A172 (cell line): ENCODE data around the gene ENKD1. TPM values are rescaled to one million over a fixed set of nuclear protein-coding genes. Genes with fewer than 3 reads are reported as not detected.
"Not testable (repeated sequence)": the region's sequence is repeated elsewhere in the genome, so short reads cannot be mapped to it uniquely, and the experiment has no call there.

Source experiments
- DNase-seq: peaks from one replicate; pipeline ENCODE4 v3.0.0-alpha.2; 2015; ENCODE audit warnings: low spot score
- total RNA-seq: library from RNA; depleted of rRNA; stranded (reverse); fragments of >200 nt; shearing (Covaris generic); gene quantifications from 2 replicates; pipeline ENCODE4 v1.2.3, GENCODE V29; 2014; rRNA removed

Gene ENKD1, protein sequence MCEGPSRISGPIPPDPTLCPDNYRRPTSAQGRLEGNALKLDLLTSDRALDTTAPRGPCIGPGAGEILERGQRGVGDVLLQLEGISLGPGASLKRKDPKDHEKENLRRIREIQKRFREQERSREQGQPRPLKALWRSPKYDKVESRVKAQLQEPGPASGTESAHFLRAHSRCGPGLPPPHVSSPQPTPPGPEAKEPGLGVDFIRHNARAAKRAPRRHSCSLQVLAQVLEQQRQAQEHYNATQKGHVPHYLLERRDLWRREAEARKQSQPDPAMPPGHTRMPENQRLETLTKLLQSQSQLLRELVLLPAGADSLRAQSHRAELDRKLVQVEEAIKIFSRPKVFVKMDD
- 1.7 TPM in 1 of 2 replicates, not detected in the other for total RNA-seq

DNA sequence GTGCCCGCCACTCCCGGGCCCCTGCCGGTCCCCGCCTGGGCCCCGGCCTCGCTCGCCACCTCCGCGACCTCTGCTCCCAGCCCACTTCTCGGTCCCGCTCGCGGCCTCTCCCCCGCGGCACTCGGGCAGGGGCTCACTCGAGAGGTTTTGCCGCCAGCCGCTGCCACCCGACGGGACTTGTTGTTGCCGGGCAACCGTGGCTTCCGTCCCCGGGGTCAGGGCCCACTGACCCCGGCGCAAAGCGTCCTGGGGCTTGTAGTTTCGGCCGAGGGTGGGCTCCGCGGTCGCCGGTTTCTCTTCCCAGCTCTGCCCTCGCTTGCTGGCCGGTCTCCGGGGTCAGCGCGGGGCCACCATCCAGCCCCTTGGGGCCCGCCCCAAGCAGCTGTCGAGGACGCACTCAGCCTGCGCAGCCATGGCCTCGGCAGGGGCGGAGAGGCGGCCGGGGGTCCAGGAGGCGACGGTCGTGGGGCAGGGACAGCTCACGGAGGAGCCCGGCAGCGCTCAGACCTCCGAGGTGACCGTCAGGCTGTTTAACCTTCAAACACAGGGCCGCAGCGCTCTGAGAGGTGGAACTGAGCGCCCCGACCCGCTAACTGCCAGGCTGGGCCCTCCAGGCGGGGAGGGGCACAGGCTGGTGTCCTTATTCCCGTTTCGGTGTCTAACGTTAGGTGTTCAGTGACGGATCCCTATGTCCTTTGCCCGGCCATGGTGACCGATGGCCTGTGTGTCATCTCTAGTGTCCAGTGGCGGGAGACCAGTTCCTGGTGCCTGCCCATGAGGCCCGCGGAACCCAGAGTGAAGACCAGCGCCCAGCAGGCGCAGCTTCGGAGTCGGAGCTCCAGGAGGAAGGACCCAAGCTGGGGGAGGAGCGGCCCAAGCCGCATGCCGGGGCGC, at the start of gene ENKD1, which contains the start of gene C16orf86:
ENKD1 (minus strand) TSS at position 192 of the 894 bp plus-strand sequence. CDS start 308 bp downstream, outside the sequence.
C16orf86 (plus strand) TSS at position 256 of the 894 bp plus-strand sequence; CDS start at position 413, 157 bp downstream.
- DNase-seq, result no peak

DNA sequence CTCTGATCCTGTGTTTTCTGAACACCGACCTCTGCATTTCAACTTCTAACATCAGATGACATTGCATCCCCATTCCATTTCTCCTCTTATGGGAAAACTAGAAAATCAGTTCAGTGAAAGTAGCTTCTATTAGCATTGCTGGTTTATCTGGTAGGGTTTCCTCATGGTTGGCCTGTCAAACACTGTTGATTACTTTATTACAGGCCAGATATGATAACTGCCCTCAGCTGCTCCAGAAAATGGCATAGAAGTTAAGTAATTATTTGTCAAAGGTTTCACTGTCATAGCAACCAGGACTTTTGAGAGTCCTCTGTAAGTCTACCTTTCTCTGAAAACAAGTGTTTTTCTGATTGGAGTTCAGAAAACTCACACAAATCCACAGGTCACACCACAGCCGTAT, 49.5 kb upstream of the ENKD1 start:
- no peak for DNase-seq

DNA sequence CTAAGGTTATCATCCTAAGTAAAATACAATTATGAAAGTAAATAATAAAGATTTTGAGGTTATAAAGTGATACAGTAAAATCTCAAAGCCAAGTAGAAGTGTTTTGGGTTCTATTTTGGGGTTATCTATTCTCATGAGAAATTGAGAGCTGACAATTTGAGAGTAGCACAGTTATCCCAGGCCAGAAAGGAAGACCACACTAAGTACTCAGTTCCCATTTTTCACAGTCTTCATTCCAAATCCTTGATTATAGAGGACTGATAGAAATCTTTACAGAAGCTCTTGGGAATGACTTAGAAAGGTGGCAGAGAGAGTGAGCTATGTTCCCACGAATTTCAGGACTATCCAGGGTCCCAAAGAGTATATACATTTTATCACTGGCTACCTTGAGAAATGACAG, 48.0 kb upstream of the ENKD1 start:
- no peak for DNase-seq

DNA sequence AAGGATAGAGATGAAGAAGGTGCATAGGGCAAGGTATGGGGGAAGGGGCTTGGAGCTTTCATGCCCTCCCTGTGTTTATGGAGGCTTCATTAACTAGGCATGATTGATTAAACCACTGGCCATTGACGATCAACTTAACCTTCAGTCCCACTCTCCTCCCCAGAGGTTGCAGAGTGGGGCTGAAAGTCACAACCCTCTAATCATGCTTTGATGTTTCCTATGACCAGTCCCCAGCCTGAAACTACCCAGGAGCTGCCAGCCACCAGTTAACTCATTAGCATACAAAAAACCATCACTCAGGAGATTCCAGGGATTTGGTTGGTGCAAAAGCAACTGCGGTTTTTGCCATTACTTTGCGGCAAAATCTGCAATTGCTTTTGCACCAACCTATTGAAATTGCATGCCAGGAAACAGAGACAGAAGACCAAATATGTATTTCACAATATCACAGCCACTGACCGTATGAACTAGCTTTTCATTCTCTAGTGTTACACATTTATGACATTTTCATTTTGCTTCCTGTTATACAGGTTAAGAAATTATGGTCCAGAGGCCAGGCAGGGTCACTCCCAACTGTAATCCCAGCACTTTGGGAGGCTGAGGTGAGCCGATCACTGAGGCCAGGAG, 47.2 kb upstream of the ENKD1 start:
- DNase-seq, result no peak

DNA sequence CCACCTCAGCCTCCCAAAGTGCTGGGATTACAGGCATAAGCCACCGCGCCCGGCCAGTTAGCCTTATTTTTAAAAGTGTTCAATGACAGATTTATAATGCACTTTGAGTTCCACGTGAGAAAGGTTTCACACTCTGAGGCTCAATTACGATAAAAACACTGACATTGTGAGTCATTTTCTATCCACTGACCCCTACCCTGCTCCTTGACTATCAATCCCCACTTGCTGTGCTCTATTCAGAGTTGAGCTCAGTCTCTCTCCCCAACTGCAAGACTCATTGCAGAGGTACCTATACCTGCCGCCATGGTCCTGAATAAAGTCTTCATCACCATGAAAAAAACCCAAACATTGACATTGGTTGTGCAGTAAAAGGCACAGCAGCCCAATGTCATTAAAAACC, 44.1 kb upstream of the ENKD1 start:
- no peak for DNase-seq

DNA sequence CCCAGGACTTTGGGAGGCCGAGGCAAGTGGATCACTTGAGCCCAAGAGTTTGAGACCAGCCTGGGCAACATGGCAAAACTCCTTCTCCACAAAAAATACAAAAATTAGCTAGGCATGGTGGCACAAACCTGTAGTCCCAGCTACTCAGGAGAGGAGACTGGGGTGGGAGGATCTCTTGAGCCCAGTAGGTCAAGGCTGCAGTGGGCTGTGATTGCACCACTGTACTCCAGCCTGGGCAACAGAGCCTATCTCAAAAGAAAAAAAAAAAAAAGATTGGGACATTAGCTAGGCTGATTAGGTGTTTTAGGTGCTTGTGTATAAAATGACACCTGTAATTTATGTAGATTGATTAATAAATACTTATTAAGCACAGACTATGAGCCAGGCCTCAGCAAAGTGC, 42.5 kb upstream of the ENKD1 start:
- DNase-seq, result no peak

DNA sequence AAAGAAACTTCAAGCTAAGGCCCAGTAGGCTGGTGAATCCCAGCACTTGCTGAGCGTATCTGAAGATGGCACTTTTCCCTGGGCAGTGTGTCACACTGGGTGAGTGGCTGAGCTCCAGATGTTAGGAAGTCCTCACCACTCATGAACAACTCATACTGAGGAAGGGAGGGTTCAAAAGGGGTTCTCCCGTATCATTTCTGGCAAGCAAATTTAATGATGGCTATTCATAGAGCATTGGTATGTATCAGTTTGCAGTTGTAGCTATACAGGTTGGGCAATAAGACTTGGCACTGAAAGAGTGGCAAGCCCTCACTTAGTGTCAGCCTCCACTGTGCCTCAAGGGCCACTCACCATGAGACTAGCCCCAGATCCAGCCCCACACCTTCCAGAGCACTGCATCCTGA, 41.8 kb upstream of the ENKD1 start:
- DNase-seq, result no peak

DNA sequence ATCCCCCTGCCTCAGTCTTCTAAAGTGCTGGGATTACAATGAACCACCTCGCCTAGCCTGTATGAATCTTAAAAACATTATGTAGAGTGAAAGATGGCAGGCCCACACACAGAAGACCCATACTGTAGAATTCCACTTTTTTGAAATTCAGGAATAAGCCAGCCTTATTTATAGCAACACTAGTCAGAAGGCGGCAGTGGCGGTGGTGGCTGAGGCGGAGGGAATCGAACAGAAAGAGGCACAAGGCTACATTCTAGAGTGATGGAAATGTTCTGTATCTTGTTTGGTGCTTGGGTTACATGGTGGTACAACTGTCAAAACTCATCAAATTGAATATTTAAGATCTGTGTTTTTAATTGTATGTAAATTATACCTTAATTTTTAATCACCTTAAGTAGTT, 41.2 kb upstream of the ENKD1 start:
- DNase-seq, result no peak

DNA sequence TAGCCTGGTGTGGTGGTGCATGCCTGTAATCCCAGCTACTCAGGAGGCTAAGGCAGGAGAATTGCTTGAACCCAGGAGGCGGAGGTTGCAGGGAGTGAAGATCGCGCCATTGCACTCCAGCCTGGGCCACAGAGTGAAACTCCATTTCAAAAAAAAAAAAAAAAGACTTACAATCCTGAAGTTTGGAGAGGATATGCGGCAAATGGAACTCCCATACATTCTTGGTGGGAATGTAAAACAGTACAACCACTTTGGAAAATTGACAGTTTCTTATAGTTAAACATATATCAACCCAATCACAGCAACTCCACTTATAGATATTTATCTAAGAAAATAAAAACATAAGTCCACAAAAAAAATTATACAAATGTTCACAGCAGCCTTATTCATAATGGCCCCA, 40.7 kb upstream of the ENKD1 start:
- no peak for DNase-seq

DNA sequence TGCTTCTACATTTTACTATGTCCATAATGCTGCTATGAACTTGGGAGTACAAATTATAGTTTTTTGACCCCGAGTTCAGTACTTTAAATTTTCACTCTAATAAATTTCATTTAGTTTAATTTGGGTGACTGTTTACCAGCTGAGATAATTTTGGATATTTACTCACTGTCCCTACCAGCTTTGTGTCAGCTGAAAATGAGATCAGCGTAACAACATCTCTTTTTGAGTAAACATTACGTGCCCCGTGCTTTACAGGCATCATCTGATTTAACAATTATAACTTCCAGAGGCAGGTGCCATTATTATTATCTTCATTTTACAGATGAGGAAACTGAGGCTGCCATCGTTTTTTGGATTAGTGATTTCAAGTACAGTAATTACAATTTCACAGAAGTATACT, 37.6 kb upstream of the ENKD1 start:
- no peak for DNase-seq

DNA sequence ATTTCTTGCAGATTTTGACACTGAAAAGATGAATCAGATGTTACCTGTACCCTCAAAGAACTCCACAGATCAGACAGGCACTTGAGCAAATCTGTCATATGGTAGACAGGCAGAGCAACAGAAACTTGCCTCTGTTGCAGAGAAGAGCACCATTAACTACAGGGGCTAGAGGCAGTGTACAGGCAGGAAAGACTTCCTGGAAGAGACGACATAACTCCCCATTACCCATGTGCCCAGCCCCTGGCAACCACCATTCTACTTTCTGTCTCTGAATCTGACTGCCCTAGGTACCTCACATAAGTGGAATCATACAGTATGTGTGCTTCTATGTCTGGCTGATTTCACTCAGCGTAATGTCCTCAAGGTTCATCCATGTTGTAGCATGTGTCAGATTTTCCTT, 37.1 kb upstream of the ENKD1 start:
- DNase-seq, result no peak

DNA sequence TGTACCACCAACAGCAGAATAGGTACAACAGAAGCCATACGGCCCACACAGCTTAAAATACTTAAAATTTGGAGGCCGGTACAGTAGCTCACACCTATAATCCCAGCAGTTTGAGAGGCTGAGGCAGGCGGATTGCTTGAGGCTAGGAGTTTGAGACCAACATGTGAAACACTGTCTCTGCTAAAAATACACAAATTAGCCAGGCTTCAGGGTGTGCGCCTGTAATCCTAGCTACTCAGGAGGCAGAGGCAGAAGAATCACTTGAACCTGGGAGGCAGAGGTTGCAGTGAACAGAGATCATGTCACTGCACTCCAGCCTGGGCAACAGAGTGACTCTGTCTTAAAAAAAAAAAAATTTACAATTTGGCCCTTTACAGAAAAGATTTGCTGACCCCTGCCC, 35.6 kb upstream of the ENKD1 start:
- no peak for DNase-seq

DNA sequence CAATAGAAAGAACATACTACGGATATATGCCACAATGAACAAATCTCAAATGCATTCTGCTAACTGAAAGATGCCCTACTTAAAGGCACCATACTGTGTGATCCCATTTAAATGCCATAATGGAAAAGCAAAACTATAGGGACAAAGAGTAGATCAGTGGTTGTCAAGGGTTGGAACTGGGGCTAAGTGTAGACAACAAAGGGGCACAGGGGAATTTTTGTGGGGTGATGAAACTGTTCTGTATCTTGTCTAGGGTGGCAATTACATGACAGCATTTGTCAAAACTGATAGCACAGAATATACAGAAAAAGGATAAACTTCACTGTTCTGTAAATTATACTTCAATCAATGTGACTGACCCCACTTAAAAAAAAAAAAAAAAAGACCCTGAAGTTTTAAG, 34.9 kb upstream of the ENKD1 start:
- no peak for DNase-seq

DNA sequence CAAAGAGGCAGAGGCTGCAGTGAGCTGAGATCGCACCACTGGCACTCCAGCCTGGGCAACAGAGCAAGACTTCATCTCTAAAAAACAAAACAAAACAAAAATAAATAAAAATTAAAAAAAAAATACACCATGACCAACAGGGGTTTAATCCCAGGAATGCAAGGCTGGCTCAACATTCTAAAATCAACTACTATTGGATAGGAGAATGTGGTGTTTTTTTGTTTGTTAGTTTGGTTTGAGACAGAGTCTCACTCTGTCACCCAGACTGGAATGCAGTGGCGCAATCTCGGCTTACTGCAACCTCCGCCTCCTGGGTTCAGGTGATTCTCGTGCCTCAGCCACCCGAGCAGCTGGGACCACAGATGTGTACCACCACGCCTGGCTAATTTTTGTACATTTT, 32.7 kb upstream of the ENKD1 start:
- no peak for DNase-seq

DNA sequence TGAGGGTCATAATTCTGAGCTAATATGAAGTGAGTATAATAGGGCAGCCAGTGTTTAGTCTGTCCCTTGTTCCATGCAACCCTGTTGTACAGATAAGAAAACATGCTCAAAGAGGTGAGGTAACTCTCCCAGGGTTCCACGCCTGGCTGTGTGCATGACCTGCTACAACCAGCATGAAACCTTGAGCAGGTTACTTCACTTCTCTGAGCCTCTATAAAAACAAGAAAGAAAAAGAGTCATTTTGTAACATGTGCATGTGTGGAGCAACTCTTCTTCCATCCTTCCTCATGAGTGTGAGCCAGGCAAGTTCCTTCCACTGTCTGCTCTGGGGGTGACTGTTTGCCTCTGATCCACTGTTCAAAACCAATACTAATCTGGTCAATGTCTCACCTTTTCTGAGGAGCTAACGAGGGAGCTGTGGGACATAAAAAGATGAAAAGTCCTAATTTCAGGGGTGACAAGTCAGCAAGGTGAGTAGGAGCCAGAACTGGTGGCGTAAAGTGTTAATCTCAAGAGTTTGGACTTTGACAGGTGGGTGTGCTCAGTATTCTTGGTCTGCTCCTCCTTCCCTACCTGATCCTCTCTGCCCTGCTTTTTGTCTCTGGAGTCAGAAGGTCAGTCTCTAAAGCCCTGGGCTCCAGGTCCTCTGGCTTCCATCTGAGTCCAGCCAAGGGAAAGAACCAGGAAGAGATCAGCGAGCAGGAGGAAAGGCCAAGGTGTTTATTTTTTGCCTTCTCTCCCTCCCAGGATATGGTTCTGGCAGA, 31.1 kb upstream of the ENKD1 start:
- DNase-seq, result no peak

DNA sequence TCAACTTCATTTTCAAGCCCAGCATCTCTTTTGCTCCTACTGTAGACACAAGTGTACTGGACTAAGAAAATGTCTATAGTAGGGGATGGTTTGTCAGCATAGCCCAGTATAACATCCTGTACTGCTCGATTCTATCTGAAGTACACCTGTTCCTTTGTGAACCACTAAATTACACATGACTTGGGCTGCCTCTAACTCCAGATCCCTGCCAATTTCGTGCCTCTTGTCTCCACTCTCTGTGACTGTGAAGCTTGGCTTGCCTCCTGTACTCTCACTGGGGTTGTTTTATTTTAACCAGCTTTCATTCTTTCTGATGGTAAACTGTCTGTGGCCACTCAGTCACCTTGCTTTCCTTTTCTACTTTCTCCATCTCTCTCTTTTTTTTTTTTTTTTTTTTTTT, 28.1 kb upstream of the ENKD1 start:
- DNase-seq, result no peak

DNA sequence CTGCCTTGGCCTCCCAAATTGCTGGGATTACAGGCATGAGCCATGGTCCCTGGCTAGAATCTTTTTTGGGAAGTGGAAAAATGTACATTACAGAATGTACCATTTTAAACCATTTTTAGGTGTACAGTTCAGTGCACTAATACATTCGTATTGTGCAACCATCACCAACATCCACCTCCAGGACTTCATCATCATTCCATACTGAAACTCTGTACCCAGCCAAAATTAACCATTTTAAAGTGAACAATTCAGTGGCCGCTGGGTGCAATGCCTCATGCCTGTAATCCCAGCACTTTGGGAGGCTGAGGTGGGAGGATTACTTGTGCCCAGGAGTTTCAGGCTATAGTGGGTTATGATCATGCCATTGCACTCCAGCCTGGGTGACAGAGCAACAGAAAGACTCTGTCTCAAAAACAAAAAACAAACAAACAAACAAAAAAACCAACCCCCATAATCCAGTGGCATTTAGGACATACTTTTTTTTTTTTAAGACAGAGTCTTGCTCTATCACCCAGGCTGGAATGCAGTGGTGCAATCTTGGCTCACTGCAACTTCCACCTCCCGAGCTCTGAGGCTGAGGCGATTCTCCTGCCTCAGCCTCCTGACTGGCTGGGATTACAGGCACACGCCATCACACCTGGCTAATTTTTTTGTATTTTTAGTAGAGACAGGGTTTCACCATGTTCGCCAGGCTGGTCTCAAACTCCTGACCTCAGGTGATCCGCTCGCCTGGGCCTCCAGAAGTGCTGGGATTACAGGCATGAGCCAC, 27.2 kb upstream of the ENKD1 start:
- not testable (repeated sequence) for DNase-seq

DNA sequence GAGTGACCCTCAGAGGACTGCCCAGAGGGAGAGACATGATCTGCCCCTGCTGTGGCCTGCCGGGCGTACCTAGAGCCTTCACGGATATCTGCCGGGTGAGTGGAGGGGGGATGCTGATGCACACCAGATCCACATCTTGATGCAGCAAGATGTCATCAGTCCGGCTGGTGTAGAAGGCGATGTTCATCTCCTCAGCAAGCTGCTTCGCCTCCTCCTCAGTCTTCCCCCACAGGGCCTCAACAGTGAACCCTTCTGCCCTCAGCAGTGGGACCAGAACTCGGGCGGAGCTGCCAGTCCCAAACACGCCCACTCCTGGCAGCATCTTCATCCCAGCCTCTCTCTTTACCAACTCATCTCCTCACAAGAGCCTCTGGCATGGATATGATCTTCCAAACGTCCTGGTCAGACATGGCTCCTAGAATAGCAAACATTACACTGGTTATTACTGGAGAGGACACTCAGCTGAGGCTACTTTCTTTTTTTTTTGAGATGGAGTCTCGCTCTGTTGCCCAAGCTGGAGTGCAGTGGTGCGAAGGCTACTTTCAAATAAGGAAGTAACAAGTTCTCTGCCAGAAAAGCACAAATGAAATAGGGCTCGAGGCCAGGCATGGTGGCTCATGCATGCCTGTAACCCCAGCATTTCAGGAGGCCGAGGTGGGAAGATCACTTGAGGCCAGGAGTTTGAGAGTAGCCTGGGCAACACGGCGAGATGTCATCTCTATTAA, 19.0 kb upstream of the ENKD1 start:
- DNase-seq, result no peak

DNA sequence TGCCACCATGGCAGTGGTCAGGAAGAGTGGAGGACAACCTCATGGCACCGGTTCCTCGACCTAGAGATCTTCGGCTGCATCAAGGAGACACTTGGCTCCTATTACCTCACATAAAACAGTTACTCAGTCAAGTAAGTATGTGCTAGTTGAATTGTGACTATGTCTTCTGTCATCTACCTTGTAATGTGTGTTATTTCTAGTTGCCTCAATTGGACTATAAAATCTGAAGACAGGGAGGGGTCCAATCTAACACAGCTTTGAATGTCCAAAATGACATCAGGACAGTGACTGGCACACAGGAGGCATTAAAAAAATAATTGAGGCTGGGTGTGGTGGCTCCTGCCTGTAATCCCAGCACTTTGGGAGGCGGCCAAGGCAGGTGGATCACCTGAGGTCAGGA, 17.2 kb upstream of the ENKD1 start:
- DNase-seq, result no peak
